Kidney glomerular epithelial cell (primary cell): ENCODE results near the gene EXOG.

Source experiments
- DNase-seq: peaks from one replicate; lab custom pipeline; 2025; lab: John Stamatoyannopoulos, UW

The EXOG gene

DNA sequence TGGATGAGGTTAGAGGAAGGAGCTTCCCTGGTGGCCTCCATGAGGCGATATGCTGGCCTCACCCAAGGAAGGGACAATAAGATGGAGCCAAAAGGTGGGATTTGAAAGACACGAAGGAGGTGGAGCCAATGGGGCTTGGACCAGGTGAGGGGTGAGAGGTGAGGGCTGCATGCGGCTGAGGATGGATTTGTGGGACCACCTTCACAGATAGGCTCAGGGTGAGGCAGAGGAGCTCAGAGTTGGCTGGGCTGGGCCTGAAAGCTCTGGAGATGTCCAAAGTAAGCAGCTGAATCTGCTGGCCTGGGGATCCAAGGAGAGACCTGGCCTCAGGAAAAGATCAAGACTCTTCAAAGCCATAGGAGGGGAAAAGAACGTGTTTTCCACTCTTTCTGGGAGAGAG, 49.8 kb downstream of the EXOG start:
- DNase-seq = no peak

- DNase-seq = no peak
Observed at GRCh38 chr3:38548154-38548931, 52.2 kb downstream of the EXOG start.

DNA sequence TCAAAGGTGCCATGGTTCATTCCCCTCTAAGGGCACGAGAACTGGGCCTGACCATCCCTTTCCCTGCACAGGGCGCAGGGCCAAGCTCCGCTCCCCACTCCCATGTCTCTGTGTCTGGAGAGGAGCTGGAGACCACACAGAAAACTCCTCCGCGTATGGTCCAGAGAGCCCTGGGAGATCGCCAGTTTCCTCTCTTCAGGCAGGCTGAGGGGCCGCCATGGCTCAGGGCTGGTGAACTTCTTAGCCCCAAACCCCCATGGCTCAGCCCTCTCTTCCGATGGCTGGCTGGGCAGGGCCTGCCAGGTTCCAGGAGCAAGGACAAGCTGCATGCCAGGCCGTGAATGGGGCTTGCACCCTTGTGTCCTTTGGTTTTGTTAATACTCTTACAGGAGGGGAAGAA, 52.9 kb downstream of the EXOG start:
- no peak for DNase-seq

DNA sequence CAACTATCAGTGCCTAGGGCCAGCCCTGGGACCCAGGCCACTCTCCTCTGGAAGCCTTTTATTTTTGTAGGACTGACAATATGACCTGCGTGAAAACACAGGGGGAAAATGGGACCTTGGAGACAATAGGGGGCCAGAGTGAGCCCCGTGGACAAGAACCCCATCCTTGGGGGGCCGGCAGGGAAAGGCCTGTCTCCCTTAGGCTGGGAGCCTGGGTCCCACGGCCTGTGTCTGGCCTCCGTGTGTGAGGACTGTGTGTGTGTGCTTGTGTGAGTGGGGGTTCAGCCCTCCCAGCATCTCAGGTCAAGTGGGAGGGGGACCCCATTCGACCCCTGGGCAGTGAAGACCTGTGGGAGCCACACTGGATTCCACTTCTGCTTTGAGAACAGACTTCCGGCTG, 53.3 kb downstream of the EXOG start:
- DNase-seq = no peak

- DNase-seq = no peak
Observed at GRCh38 chr3:38549957-38550840, 54.1 kb downstream of the EXOG start.

DNA sequence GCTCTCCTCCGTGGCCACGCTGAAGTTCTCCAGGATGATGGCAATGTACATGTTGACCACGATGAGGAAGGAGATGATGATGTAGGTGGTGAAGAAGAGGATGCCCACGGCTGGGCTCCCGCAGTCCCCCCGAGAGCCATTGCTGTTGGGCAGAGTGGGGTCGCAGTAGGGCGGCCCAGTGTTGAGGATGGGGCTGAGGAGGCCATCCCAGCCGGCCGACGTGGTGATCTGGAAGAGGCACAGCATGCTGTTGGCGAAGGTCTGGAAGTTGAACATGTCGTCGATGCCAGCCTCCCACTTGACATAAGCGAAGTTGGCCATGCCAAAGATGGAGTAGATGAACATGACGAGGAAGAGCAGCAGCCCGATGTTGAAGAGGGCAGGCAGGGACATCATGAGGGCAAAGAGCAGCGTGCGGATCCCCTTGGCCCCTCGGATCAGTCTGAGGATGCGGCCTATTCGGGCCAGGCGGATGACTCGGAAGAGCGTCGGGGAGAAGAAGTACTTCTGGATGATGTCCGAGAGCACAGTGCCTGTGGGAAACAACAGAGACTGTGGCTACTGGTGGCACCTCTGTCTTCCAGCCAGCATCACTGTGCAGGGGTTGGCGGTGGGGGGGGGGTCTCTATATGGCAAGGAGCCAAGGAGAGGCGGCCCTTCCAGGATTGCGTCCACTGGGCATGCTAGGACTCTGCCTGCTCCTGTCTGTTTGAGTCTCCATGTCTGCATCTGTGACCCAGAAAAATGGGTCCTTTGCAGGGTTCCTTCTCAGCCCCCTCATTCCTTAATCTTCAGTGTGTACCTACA, 55.1 kb downstream of the EXOG start:
- DNase-seq = no peak

- no peak for DNase-seq
Observed at GRCh38 chr3:38552364-38552763, 56.2 kb downstream of the EXOG start.

DNA sequence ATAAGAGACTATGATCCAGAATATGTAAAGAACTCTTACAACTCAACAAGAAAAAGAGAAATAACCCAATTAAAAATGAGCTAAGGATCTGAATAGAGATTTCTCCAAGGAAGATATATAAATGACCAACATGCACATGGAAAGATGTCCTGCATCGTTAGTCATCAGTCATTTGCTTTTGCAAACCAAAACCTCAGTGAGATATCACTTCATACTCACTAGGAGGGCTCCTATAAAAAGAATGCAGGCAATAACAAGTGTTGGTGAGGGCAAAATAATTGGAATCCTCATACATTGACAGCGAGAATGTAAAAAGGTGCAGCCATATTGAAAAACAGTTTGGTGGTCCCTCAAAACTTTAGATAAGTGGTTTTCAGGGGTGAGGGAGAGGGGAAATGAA, 56.9 kb downstream of the EXOG start:
- no peak for DNase-seq

DNA sequence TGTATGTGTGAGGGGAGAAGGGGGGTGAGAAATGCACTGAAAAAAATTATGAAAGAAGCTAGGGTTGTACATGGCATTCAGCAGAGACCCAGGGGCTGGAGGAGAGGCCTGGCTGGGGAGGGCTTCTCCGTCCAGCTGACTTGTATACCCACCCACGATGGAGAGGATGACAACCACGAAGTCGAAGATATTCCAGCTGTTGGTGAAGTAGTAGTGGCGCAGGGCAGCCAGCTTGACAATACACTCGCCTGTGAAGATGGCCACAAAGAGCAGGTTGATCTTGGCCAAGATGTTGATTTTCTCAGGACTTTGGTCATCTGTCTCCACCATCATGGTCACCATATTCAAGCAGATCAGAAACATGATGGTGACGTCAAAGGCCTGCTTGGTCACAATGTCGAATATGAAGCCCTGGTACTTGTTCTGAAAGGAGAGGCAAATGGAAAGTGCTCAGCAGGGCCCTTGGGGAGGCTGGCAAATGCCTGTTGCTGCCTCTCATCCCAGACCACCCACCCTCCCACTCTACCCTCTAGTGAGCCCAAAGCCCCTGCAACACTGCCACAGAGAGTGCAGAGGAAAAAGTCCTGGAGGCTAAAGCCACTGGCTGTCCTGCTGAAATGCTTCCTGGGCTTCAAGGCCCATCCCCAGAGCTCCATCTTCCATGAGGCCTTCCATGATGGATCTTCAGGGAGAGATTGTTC, 58.1 kb downstream of the EXOG start:
- no peak for DNase-seq

GRCh38 chr3:38555149-38555840, 59.2 kb downstream of the EXOG start:
- no peak for DNase-seq

DNA sequence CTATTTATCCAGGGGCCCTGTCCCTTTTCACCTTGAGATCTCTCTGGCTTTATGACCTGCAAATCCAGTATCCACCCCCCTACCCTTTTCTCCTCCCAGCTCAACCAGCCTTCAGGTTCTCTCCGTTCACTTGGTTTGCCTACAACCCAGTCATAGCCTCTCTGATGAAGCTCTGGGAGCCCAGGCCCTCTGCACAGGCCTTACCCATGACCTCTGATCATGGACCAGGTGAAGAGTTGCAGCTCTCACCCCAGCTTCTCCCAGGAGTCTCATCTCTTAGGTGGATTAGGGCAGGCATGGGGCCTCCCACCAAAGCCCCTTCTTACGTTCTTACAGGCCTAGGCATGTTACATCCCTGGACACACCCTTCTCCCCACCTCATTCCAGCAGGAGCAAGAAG, 59.8 kb downstream of the EXOG start:
- no peak for DNase-seq

GRCh38 chr3:38556640-38557358, 60.7 kb downstream of the EXOG start:
- DNase-seq = no peak

DNA sequence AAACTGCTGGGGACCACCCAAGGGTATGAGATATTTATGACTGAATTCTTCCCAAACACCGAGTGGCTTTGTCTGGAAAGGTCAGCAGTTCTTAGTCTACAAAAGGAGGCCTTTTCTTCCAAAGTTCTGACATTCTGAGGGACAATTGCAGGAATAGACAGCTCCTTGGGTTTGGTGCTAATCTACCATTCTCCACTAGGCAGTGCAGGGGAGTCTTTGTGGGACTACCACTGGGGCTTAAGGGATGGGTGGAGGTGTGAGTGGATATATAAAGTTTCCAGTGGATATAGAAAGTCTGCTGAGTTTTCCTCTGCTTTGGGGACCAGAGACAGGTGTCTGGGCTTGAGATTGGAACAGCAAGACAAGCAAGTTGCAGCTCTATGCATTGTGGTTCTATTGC, 62.7 kb downstream of the EXOG start:
- no peak for DNase-seq

DNA sequence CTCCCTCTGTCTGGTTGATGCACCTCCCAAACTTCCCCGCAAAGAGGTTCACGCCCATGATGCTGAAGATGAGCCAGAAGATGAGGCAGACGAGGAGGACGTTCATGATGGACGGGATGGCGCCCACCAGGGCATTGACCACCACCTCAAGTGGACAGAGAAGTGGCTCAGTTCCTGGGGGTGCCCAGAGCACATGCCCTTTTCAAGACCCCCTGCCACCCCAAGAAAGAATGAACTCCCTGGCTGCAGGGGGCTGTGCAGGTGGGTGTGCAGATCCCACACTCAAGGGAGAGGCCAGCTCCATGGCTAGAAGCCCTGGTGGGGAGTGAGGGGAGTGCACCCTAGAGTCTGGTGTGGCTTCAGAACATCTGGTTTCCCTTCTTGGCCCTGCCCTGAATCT, 64.1 kb downstream of the EXOG start:
- DNase-seq = no peak

GRCh38 chr3:38560996-38561717, 65.0 kb downstream of the EXOG start:
- no peak for DNase-seq

- DNase-seq = no peak
Observed at GRCh38 chr3:38561746-38562466, 65.8 kb downstream of the EXOG start.

GRCh38 chr3:38562467-38562925, 66.4 kb downstream of the EXOG start:
- no peak for DNase-seq

- DNase-seq = no peak
Observed at GRCh38 chr3:38563070-38563885, 67.1 kb downstream of the EXOG start.
